ENCODE measurements around the gene PAXIP1. TPM values are rescaled to one million over a fixed set of nuclear protein-coding genes. Genes with fewer than 3 reads are reported as not detected.

Gene PAXIP1
- total RNA-seq, 4 donors from 2014 or later: 9.0 to 10.3 (median 9.8) TPM

DNA sequence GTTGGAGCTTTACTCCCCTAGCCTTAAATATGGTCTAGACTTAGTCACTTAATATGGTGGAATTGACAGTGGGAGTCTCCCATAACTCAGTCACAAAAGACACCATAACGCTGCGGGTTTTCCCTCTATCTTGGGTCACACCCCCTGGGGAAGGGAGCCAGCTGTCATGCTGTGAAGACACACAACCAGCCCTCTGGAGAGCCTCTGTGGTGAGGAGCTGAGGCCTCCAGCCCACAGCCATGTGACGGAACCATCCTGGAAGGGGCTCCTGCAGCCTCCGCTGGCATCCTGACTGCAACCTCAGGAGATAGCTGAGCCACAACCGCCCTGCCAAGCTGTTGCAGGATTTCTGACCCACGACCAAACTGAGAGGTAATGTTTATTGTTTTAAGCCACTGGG lies 37.9 kb downstream of the PAXIP1 start:
- DNase-seq (ENCODE audit: low spot score in 2 of 2): no peak
- peaks cover 0 to 95% (median 4%) of the 10 kb centered on the region in 3 donors for H3K36me3 ChIP-seq
- TF ChIP-seq EP300 (IDR thresholded peaks at IDR 0.05) (no peak), CTCF (IDR thresholded peaks at IDR 0.05) (no peak), POLR2A (IDR thresholded peaks at IDR 0.05) (no peak)
- H3K4me1 ChIP-seq: peaks cover 0 to 4% (median 0%) of the 10 kb centered on the region in 4 donors
- no peaks in the 10 kb centered on the region for H3K9me3 ChIP-seq
- 71 to 81% methylated on average over 6 of the region's 6 CpGs for WGBS, 2 donors
- no peaks in the 10 kb centered on the region for H3K27me3 ChIP-seq
- H3K4me3 ChIP-seq: no peak overlapping the region
- no peak overlapping the region for H3K27ac ChIP-seq

DNA sequence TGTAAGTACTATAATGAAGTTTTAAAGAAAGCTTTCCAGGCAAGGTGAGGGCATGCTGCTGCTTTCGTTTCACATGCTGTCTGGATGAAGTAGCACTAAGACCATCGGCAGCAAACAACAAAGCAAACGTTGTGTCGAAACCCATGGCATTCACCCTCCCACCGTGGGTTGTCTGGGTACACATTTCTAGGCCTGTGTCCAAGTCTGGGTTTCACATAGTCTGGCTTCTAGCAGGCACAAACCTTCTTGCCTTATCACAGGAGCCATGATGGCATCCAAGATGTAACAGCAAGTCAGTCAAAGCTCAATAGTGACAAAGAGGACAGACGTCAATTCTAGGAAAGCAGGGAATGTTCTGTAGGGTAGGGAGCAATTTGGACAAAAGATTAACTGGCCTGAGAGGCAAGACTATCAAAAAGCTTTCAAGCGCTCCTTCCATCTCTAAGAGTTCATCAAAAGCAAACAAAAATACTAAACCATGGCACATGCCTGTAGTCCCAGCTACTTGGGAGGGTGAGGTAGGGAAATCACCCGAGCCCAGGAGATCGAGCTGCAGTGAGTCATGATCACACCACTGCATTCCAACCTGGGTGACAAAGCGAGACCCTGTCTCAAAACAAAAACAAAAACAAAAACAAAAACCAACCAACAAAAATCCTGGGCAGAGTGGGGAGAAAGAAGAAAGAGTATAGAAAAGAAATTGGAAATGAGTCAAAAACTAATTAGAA lies 42.7 kb downstream of the PAXIP1 start:
- no peaks in the 10 kb centered on the region for H3K27me3 ChIP-seq
- peaks cover 0 to 4% (median 0%) of the 10 kb centered on the region in 4 donors for H3K4me1 ChIP-seq
- H3K36me3 ChIP-seq: peaks cover 0 to 96% (median 4%) of the 10 kb centered on the region in 3 donors
- peak overlapping the region in 1 of 4 donors; percentile 31 for H3K27ac ChIP-seq
- DNase-seq (ENCODE audit: low spot score in 2 of 2): no peak
- no peaks in the 10 kb centered on the region for H3K9me3 ChIP-seq
- WGBS, 2 donors: 72 to 74% methylated on average over 10 of the region's 10 CpGs
- TF ChIP-seq CTCF (IDR thresholded peaks at IDR 0.05) (no peak), POLR2A (IDR thresholded peaks at IDR 0.05) (no peak), EP300 (IDR thresholded peaks at IDR 0.05) (no peak)
- H3K4me3 ChIP-seq: no peak overlapping the region

GRCh38 chr7:154956427-154956826 lies 46.5 kb downstream of the PAXIP1 start:
- Histone ChIP-seq H3K9me3 (no peaks in the 10 kb centered on the region), H3K27ac (no peak overlapping the region), H3K27me3 (no peaks in the 10 kb centered on the region), H3K4me1 (peaks cover 0 to 4% (median 0%) of the 10 kb centered on the region in 4 donors), H3K36me3 (peaks cover 4 to 94% (median 7%) of the 10 kb centered on the region in 3 donors), H3K4me3 (no peak overlapping the region)
- WGBS, 2 donors: 94 to 97% methylated on average over 6 of the region's 6 CpGs
- TF ChIP-seq POLR2A (IDR thresholded peaks at IDR 0.05) (no peak), EP300 (IDR thresholded peaks at IDR 0.05) (no peak), CTCF (IDR thresholded peaks at IDR 0.05) (no peak)
- no peak for DNase-seq (ENCODE audit: low spot score in 2 of 2)

GRCh38 chr7:154953006-154953684 lies 49.8 kb downstream of the PAXIP1 start:
- no peaks in the 10 kb centered on the region for H3K27me3 ChIP-seq
- H3K9me3 ChIP-seq: no peaks in the 10 kb centered on the region
- DNase-seq (ENCODE audit: low spot score in 2 of 2): peak in 1 of 2 donors; percentile 45
- peak in 3 of 5 experiments; percentile 26 to 51 (median 44) for TF ChIP-seq CTCF (IDR thresholded peaks at IDR 0.05)
- TF ChIP-seq POLR2A (IDR thresholded peaks at IDR 0.05): no peak
- H3K27ac ChIP-seq: no peak overlapping the region
- 67 to 70% methylated on average over 9 of the region's 9 CpGs for WGBS, 2 donors
- H3K4me3 ChIP-seq: no peak overlapping the region
- H3K36me3 ChIP-seq: peaks cover 0 to 92% (median 7%) of the 10 kb centered on the region in 3 donors
- no peaks in the 10 kb centered on the region for H3K4me1 ChIP-seq

DNA sequence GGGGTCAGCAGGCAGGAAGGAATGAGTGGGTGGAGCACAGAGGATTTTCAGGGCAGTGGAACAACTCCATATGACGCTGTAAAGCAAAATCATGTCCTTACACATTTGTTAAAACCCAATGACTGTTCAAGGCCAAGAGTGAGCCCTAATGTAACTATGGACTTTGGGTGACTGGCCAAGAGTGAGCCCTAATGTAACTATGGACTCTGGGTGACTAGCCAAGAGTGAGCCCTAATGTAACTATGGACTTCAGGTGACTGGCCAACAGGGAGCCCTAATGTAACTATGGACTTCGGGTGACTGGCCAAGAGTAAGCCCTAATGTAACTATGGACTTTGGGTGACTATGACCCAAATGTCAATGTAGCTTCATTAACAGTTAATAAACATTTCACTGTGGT lies 52.0 kb downstream of the PAXIP1 start:
- Histone ChIP-seq H3K27me3 (no peaks in the 10 kb centered on the region), H3K36me3 (peaks cover 5 to 95% (median 13%) of the 10 kb centered on the region in 3 donors), H3K9me3 (no peaks in the 10 kb centered on the region), H3K4me3 (no peak overlapping the region), H3K27ac (no peak overlapping the region), H3K4me1 (no peaks in the 10 kb centered on the region)
- no peak for DNase-seq (ENCODE audit: low spot score in 2 of 2)
- WGBS, 2 donors: 82 to 84% methylated on average over 2 of the region's 2 CpGs
- TF ChIP-seq CTCF (IDR thresholded peaks at IDR 0.05) (no peak), EP300 (IDR thresholded peaks at IDR 0.05) (no peak), POLR2A (IDR thresholded peaks at IDR 0.05) (no peak)

All from tibial nerve (tissue), 4 donors.